Stimulated activated CD4-positive, alpha-beta T cell treated with anti-CD3 and anti-CD28 coated beads, TNF-alpha, amount 100 ng/mL, for 48 hours (primary cell): ENCODE measurements around the gene NPHS2.

ENCODE experiments used
- DNase-seq, 3 donors: peaks; one replicate each; pipeline ENCODE4 v3.0.0-alpha.2; 2020; ENCODE audit warnings: low read depth in 3 of 3

The NPHS2 gene

GRCh38 chr1:179575497-179576314 lies at the start of gene NPHS2:
TSS of gene NPHS2 (minus strand) at chr1:179575948. CDS start at chr1:179575864, 84 bp downstream.
- DNase-seq = no peak

GRCh38 chr1:179612361-179612760 lies 36.6 kb upstream of the NPHS2 start:
- DNase-seq = no peak

GRCh38 chr1:179601093-179601492 lies 25.3 kb upstream of the NPHS2 start:
- no peak for DNase-seq

- DNase-seq = no peak
Measured at GRCh38 chr1:179599623-179600249, 24.0 kb upstream of the NPHS2 start.

- no peak for DNase-seq
Measured at GRCh38 chr1:179598631-179599030, 22.9 kb upstream of the NPHS2 start.

- DNase-seq = no peak
Measured at GRCh38 chr1:179591592-179592580, 16.1 kb upstream of the NPHS2 start, which contains the start of gene TDRD5. TSS of gene TDRD5 (plus strand) at chr1:179591832. CDS start at chr1:179592616, 784 bp downstream.

- DNase-seq = no peak
Measured at GRCh38 chr1:179591253-179591591, 15.5 kb upstream of the NPHS2 start.

- no peak for DNase-seq
Measured at GRCh38 chr1:179590671-179591070, 14.9 kb upstream of the NPHS2 start.

GRCh38 chr1:179589509-179589908 lies 13.8 kb upstream of the NPHS2 start:
- no peak for DNase-seq

- DNase-seq = no peak
Measured at GRCh38 chr1:179588425-179589024, 12.8 kb upstream of the NPHS2 start.

- no peak for DNase-seq
Measured at GRCh38 chr1:179587336-179587735, 11.6 kb upstream of the NPHS2 start.

GRCh38 chr1:179586107-179586823 lies 10.5 kb upstream of the NPHS2 start:
- DNase-seq = no peak

- DNase-seq = no peak
Measured at GRCh38 chr1:179583771-179584320, 8.1 kb upstream of the NPHS2 start.

GRCh38 chr1:179576509-179576908 lies 761 bp upstream of the NPHS2 start:
- no peak for DNase-seq

- no peak for DNase-seq
Measured at GRCh38 chr1:179558078-179558477, 17.7 kb downstream of the NPHS2 start.

GRCh38 chr1:179554427-179554826 lies 21.3 kb downstream of the NPHS2 start:
- no peak for DNase-seq

GRCh38 chr1:179550746-179551682 lies 24.7 kb downstream of the NPHS2 start:
- no peak for DNase-seq

- DNase-seq = no peak
Measured at GRCh38 chr1:179549368-179549700, 26.4 kb downstream of the NPHS2 start.

- no peak for DNase-seq
Measured at GRCh38 chr1:179548666-179549367, 26.9 kb downstream of the NPHS2 start.
